ENCODE results near the gene ATP6V0B.

Gene ATP6V0B

DNA sequence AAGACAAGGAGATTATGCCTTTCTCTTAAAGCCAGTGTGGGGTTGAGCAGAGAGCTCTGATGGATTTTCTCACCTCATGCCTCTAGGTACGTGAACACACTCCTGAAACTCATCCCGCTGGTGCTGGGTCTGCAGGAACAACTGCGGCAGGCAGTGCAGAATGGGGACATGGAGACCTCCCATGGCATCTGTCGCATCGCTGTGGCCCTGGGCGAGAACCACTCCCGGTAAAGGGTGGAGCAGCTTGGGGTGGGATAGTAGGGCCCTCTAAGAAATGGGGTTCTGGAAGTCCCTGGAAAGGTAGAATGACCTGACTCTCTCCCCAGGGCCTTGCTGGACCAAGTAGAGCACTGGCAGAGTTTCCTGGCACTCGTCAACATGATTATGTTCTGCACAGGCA lies 18.5 kb upstream of the ATP6V0B start:
- no peak overlapping the region for H3K27ac ChIP-seq

DNA sequence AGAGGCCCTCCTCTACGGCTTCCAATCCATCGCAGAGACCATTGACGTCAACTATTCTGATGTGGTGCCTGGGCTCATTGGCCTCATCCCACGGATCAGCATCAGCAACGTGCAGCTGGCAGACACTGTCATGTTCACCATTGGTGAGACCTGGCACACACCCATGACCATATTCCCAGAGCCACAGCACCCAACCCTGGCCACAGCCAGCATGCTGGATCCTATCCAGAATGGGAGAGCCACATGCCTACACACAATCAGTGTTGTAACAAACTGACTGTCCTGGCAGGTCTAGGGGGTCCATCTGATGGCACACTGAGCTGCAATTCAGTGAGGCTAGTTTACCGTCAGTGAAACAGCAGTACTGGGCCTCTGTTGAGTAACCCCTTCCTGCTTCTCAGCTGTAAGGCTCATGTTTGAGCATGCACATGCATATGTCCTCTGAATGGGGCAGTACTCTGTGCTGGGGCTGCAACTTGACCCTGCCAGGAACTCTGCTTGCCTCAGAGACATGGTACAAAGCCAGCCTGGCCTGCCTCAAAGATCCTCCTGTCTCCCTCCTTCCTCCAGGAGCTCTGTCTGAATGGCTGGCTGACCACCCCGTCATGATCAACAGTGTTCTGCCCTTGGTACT lies 17.2 kb upstream of the ATP6V0B start:
- DNase-seq, result no peak
- H3K27ac ChIP-seq, result no peak overlapping the region
- H3K4me3 ChIP-seq (ENCODE audit: low read depth, low read length), result no peak overlapping the region
- TF ChIP-seq, protein P1, sequence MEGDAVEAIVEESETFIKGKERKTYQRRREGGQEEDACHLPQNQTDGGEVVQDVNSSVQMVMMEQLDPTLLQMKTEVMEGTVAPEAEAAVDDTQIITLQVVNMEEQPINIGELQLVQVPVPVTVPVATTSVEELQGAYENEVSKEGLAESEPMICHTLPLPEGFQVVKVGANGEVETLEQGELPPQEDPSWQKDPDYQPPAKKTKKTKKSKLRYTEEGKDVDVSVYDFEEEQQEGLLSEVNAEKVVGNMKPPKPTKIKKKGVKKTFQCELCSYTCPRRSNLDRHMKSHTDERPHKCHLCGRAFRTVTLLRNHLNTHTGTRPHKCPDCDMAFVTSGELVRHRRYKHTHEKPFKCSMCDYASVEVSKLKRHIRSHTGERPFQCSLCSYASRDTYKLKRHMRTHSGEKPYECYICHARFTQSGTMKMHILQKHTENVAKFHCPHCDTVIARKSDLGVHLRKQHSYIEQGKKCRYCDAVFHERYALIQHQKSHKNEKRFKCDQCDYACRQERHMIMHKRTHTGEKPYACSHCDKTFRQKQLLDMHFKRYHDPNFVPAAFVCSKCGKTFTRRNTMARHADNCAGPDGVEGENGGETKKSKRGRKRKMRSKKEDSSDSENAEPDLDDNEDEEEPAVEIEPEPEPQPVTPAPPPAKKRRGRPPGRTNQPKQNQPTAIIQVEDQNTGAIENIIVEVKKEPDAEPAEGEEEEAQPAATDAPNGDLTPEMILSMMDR (IDR thresholded peaks at IDR 0.05; ENCODE audit: low read depth, low read length), result no peak
- peaks cover 66% of the 10 kb centered on the region for H3K36me3 ChIP-seq
- H3K27me3 ChIP-seq (ENCODE audit: insufficient read depth, low read depth, severe bottlenecking), result no peaks in the 10 kb centered on the region
- H3K9me3 ChIP-seq (ENCODE audit: severe bottlenecking), result no peaks in the 10 kb centered on the region

More for the DNA sequence above, 18.5 kb upstream of the ATP6V0B start:
- TF ChIP-seq, protein P1 (IDR thresholded peaks at IDR 0.05; ENCODE audit: low read depth, low read length), result no peak
- H3K27me3 ChIP-seq (ENCODE audit: insufficient read depth, low read depth, severe bottlenecking), result no peaks in the 10 kb centered on the region
- H3K4me3 ChIP-seq (ENCODE audit: low read depth, low read length), result no peak overlapping the region
- peaks cover 54% of the 10 kb centered on the region for H3K36me3 ChIP-seq
- no peak for DNase-seq
- H3K9me3 ChIP-seq (ENCODE audit: severe bottlenecking), result no peaks in the 10 kb centered on the region

DNA sequence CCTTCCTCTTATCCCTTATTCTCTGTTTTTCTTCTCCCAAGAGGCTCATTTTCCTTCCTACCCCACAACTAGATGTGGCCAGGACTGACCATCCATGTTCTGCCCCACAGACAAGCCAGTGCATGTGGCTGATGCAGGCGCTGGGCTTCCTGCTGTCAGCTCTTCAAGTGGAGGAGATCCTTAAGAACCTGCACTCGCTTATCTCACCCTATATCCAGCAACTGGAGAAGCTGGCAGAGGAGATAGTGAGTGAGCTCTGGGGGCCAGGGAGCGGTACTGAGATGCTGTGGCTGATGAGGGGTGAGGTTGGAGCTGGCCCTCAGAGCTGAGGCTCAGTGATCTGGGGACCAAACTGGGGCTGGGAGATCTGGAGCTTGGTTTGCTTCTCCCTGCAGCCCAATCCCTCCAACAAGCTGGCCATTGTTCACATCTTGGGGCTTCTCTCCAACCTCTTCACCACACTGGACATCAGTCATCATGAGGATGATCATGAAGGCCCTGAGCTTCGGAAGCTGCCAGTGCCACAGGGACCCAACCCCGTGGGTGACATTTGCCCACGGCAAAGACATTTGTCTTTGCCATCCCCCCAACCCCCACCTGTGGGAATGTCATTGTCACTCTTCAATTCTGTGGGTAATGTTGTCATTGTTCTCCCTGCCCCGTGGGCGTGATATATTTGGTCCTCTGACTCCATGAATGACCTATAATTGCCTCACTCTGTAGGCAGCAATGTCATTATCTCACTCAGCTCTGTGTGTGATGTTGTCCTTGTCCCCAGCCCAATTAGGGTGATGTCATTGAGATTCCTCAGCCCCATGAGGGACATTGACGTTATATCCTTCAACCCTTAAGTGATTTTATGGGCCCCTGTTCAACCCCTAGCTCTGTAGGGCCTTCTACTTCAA lies 16.2 kb upstream of the ATP6V0B start:
- Histone ChIP-seq H3K9me3 (ENCODE audit: severe bottlenecking) (no peaks in the 10 kb centered on the region), H3K27me3 (ENCODE audit: insufficient read depth, low read depth, severe bottlenecking) (no peaks in the 10 kb centered on the region), H3K27ac (no peak overlapping the region), H3K36me3 (peaks cover 74% of the 10 kb centered on the region), H3K4me3 (ENCODE audit: low read depth, low read length) (no peak overlapping the region)
- TF ChIP-seq, protein P1 (IDR thresholded peaks at IDR 0.05; ENCODE audit: low read depth, low read length), result no peak
- DNase-seq, result no peak

DNA sequence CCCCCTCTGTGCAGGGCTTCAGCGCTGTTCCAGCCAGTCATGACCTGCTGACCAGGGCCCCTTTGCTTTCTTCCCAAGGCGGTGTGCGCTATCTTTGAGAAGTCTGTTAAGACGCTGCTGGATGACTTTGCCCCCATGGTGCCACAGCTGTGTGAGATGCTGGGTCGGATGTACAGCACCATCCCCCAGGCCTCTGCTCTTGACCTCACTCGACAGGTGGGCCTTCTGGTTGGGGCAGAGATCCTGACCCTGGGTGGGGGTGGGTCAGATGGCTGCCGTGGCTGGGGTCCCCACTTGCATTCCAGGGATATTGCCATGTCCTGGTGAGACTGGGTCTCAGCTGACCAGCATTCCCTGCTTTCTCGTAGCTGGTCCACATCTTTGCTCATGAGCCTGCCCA lies 14.0 kb upstream of the ATP6V0B start:
- Histone ChIP-seq H3K27me3 (ENCODE audit: insufficient read depth, low read depth, severe bottlenecking) (no peaks in the 10 kb centered on the region), H3K4me3 (ENCODE audit: low read depth, low read length) (no peak overlapping the region), H3K36me3 (peaks cover 83% of the 10 kb centered on the region), H3K9me3 (ENCODE audit: severe bottlenecking) (no peaks in the 10 kb centered on the region), H3K27ac (no peak overlapping the region)
- DNase-seq, result no peak
- TF ChIP-seq, protein P1 (IDR thresholded peaks at IDR 0.05; ENCODE audit: low read depth, low read length), result no peak

DNA sequence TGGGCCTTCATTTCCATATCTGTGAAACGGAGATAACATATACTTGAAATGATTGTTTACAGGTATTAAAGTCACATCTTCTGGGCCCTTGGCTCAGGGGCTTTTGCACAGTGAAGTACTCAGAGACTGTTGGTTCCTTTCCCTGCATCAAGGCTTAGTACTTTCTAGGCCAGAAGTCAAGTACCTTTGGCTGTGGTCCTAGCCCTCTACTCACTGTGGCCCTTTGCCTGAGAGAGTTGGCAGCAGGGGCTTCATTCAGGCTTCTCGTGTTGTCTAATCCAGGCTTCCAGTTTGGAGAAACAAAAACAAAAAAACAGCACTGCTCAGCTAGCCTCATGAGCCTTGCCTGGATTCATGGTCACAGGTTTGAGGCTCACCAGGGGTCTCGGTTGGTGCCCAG lies 13.1 kb upstream of the ATP6V0B start:
- DNase-seq, result no peak
- no peaks in the 10 kb centered on the region for H3K9me3 ChIP-seq (ENCODE audit: severe bottlenecking)
- TF ChIP-seq, protein P1 (IDR thresholded peaks at IDR 0.05; ENCODE audit: low read depth, low read length), result no peak
- H3K4me3 ChIP-seq (ENCODE audit: low read depth, low read length), result no peak overlapping the region
- H3K27me3 ChIP-seq (ENCODE audit: insufficient read depth, low read depth, severe bottlenecking), result no peaks in the 10 kb centered on the region
- no peak overlapping the region for H3K27ac ChIP-seq
- peaks cover 77% of the 10 kb centered on the region for H3K36me3 ChIP-seq

All from WERI-Rb-1 (cell line).